ENCODE measurements around the gene RAD54L2.

Gene RAD54L2

GRCh38 chr3:51549311-51549710, 10.8 kb downstream of the RAD54L2 start:
- Histone ChIP-seq H2AFZ (ENCODE audit: low read depth, low read length, severe bottlenecking) (no peak overlapping the region), H3K27me3 (ENCODE audit: low read length) (no peaks in the 10 kb centered on the region), H3K4me3 (ENCODE audit: insufficient read depth, low read length, poor library complexity, severe bottlenecking) (no peak overlapping the region), H3F3A (ENCODE audit: insufficient read depth) (no peaks in the 10 kb centered on the region), H3K9ac (ENCODE audit: low read length) (no peak overlapping the region), H3K79me2 (ENCODE audit: insufficient read depth, low read length) (peaks cover under 1% of the 10 kb centered on the region; the same call in 1 of the 2 replicates), H3K27ac (ENCODE audit: low read depth, low read length) (no peak overlapping the region), H3K36me3 (ENCODE audit: low read length) (no peaks in the 10 kb centered on the region), H3K4me2 (ENCODE audit: low read depth, low read length, poor library complexity, severe bottlenecking) (no peak overlapping the region), H4K20me1 (ENCODE audit: low read depth, low read length) (no peaks in the 10 kb centered on the region), H3K9me3 (ENCODE audit: insufficient read depth, low read length) (no peaks in the 10 kb centered on the region), H3K9me2 (replicated peaks; ENCODE audit: insufficient read depth, low read length) (no peaks in the 10 kb centered on the region)
- no peak for TF ChIP-seq EZH2phosphoT487 (conservative IDR thresholded peaks at IDR 0.05; ENCODE audit: low read length)
- TF ChIP-seq, protein P1, sequence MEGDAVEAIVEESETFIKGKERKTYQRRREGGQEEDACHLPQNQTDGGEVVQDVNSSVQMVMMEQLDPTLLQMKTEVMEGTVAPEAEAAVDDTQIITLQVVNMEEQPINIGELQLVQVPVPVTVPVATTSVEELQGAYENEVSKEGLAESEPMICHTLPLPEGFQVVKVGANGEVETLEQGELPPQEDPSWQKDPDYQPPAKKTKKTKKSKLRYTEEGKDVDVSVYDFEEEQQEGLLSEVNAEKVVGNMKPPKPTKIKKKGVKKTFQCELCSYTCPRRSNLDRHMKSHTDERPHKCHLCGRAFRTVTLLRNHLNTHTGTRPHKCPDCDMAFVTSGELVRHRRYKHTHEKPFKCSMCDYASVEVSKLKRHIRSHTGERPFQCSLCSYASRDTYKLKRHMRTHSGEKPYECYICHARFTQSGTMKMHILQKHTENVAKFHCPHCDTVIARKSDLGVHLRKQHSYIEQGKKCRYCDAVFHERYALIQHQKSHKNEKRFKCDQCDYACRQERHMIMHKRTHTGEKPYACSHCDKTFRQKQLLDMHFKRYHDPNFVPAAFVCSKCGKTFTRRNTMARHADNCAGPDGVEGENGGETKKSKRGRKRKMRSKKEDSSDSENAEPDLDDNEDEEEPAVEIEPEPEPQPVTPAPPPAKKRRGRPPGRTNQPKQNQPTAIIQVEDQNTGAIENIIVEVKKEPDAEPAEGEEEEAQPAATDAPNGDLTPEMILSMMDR (IDR thresholded peaks at IDR 0.05; ENCODE audit: insufficient read depth, low read length, poor library complexity, severe bottlenecking), result no peak

GRCh38 chr3:51550080-51550819, 11.7 kb downstream of the RAD54L2 start:
- Histone ChIP-seq H3K27ac (ENCODE audit: low read depth, low read length) (no peak overlapping the region), H3F3A (ENCODE audit: insufficient read depth) (no peaks in the 10 kb centered on the region), H3K36me3 (ENCODE audit: low read length) (no peaks in the 10 kb centered on the region), H3K9ac (ENCODE audit: low read length) (no peak overlapping the region), H3K27me3 (ENCODE audit: low read length) (no peaks in the 10 kb centered on the region), H2AFZ (ENCODE audit: low read depth, low read length, severe bottlenecking) (no peak overlapping the region), H4K20me1 (ENCODE audit: low read depth, low read length) (no peaks in the 10 kb centered on the region), H3K9me3 (ENCODE audit: insufficient read depth, low read length) (no peaks in the 10 kb centered on the region), H3K79me2 (ENCODE audit: insufficient read depth, low read length) (no peaks in the 10 kb centered on the region), H3K4me2 (ENCODE audit: low read depth, low read length, poor library complexity, severe bottlenecking) (no peak overlapping the region), H3K9me2 (replicated peaks; ENCODE audit: insufficient read depth, low read length) (no peaks in the 10 kb centered on the region), H3K4me3 (ENCODE audit: insufficient read depth, low read length, poor library complexity, severe bottlenecking) (no peak overlapping the region)
- no peak for TF ChIP-seq EZH2phosphoT487 (conservative IDR thresholded peaks at IDR 0.05; ENCODE audit: low read length)
- TF ChIP-seq, protein P1 (IDR thresholded peaks at IDR 0.05; ENCODE audit: insufficient read depth, low read length, poor library complexity, severe bottlenecking), result no peak

DNA sequence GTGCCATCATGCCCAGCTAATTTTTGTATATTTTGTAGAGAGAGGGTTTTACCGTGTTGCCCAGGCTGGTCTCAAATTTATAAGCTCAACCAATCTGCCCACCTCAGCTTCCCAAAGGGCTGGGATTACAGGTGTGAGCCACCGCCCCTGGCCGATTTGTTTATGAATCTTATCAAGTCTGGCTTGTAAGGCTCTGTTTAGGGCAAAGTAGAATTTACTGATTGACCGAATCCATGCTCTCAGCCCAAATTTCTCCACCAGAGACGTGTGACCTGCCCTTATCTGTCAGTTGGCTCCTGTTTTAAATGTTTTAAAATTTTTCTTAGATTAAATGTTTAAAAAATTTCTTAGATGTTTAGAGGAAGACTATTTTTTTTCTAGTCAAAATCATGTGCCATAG, 19.5 kb downstream of the RAD54L2 start:
- Histone ChIP-seq H4K20me1 (ENCODE audit: low read depth, low read length) (no peaks in the 10 kb centered on the region), H3F3A (ENCODE audit: insufficient read depth) (no peaks in the 10 kb centered on the region), H3K27me3 (ENCODE audit: low read length) (no peaks in the 10 kb centered on the region), H3K36me3 (ENCODE audit: low read length) (no peaks in the 10 kb centered on the region), H3K79me2 (ENCODE audit: insufficient read depth, low read length) (peaks cover 4% of the 10 kb centered on the region; the same call in 1 of the 2 replicates), H3K9me2 (replicated peaks; ENCODE audit: insufficient read depth, low read length) (no peaks in the 10 kb centered on the region), H2AFZ (ENCODE audit: low read depth, low read length, severe bottlenecking) (no peak overlapping the region), H3K27ac (ENCODE audit: low read depth, low read length) (no peak overlapping the region), H3K9me3 (ENCODE audit: insufficient read depth, low read length) (no peaks in the 10 kb centered on the region), H3K9ac (ENCODE audit: low read length) (no peak overlapping the region), H3K4me3 (ENCODE audit: insufficient read depth, low read length, poor library complexity, severe bottlenecking) (no peak overlapping the region), H3K4me2 (ENCODE audit: low read depth, low read length, poor library complexity, severe bottlenecking) (no peak overlapping the region)
- TF ChIP-seq, protein P1 (IDR thresholded peaks at IDR 0.05; ENCODE audit: insufficient read depth, low read length, poor library complexity, severe bottlenecking), result no peak
- no peak for TF ChIP-seq EZH2phosphoT487 (conservative IDR thresholded peaks at IDR 0.05; ENCODE audit: low read length)

All from SU-DHL-6 (cell line).